H9 (cell line): ENCODE data around the gene SERPINE1. TPM values are rescaled to one million over a fixed set of nuclear protein-coding genes. Genes with fewer than 3 reads are reported as not detected.

Source experiments
- DNase-seq: peaks from one replicate; pipeline ENCODE4 v3.0.0-alpha.2; 2017
- H2AFZ ChIP-seq: one replicate; pipeline ENCODE4 v1.6.1; 2013; ENCODE audit warnings: mild to moderate bottlenecking, low read length, control low read depth, moderate library complexity
- H2AK5ac ChIP-seq: 2 replicates; pipeline ENCODE4 v1.6.1; 2013; ENCODE audit warnings: low read length, control low read depth, mixed read lengths; ENCODE audit not compliant: insufficient read length
- H2BK120ac ChIP-seq: one replicate; pipeline ENCODE4 v1.6.1; 2013; ENCODE audit warnings: low read depth, mild to moderate bottlenecking, low read length, control low read depth, inconsistent platforms; ENCODE audit not compliant: poor library complexity, severe bottlenecking
- H2BK12ac ChIP-seq: 2 replicates; pipeline ENCODE4 v1.6.1; 2013; ENCODE audit warnings: low read length, control low read depth, mixed read lengths, low read depth; ENCODE audit not compliant: insufficient read length
- H2BK15ac ChIP-seq: 2 replicates; pipeline ENCODE4 v1.6.1; 2013; ENCODE audit warnings: low read depth, low read length, control low read depth
- H2BK20ac ChIP-seq: one replicate; pipeline ENCODE4 v1.6.1; 2013; ENCODE audit warnings: low read depth, mild to moderate bottlenecking, low read length, control low read depth, inconsistent platforms; ENCODE audit not compliant: poor library complexity, severe bottlenecking
- H2BK5ac ChIP-seq: 2 replicates; pipeline ENCODE4 v1.6.1; 2013; ENCODE audit warnings: low read length, control low read depth, mixed read lengths; ENCODE audit not compliant: insufficient read length
- H3K14ac ChIP-seq: 2 replicates; pipeline ENCODE4 v1.6.1; 2013; ENCODE audit warnings: low read length, control low read depth; ENCODE audit not compliant: insufficient read depth
- H3K18ac ChIP-seq: 2 replicates; pipeline ENCODE4 v1.6.1; 2013; ENCODE audit warnings: low read depth, mild to moderate bottlenecking, mixed read lengths, low read length, control low read depth; ENCODE audit not compliant: insufficient read length
- H3K23ac ChIP-seq: 2 replicates; pipeline ENCODE4 v1.6.1; 2013; ENCODE audit warnings: low read length, control low read depth, mixed read lengths, low read depth; ENCODE audit not compliant: insufficient read length
- H3K23me2 ChIP-seq: 2 replicates; pipeline ENCODE4 v1.6.1; 2013; ENCODE audit warnings: low read depth, mild to moderate bottlenecking, mixed read lengths, low read length, control low read depth; ENCODE audit not compliant: insufficient read length, poor library complexity, severe bottlenecking
- H3K27ac ChIP-seq: 2 replicates; pipeline ENCODE4 v1.5.1; 2013; ENCODE audit warnings: low read length, control low read depth, mixed read lengths, low read depth; ENCODE audit not compliant: insufficient read length
- H3K27me3 ChIP-seq: 2 replicates; pipeline ENCODE4 v1.6.1; 2013; ENCODE audit warnings: low read length, control low read depth, inconsistent platforms; ENCODE audit not compliant: insufficient read depth
- H3K4ac ChIP-seq: 2 replicates; pipeline ENCODE4 v1.6.1; 2013; ENCODE audit warnings: low read depth, mild to moderate bottlenecking, control low read depth, inconsistent platforms, low read length, moderate library complexity
- H3K4me1 ChIP-seq: 2 replicates; pipeline ENCODE4 v1.6.1; 2013; ENCODE audit warnings: low read length, control low read depth, inconsistent platforms; ENCODE audit not compliant: insufficient read depth
- H3K4me2 ChIP-seq: 2 replicates; pipeline ENCODE4 v1.6.1; 2013; ENCODE audit warnings: low read length, control low read depth, mixed read lengths; ENCODE audit not compliant: insufficient read length, insufficient read depth
- H3K56ac ChIP-seq: 2 replicates; pipeline ENCODE4 v1.6.1; 2013; ENCODE audit warnings: low read depth, mild to moderate bottlenecking, mixed read lengths, low read length, control low read depth; ENCODE audit not compliant: insufficient read length
- H3K79me1 ChIP-seq: 2 replicates; pipeline ENCODE4 v1.6.1; 2013; ENCODE audit warnings: low read depth, mild to moderate bottlenecking, moderate library complexity, low read length, control low read depth, inconsistent platforms; ENCODE audit not compliant: insufficient read depth, poor library complexity, severe bottlenecking
- H3K79me2 ChIP-seq: 2 replicates; pipeline ENCODE4 v1.6.1; 2013; ENCODE audit warnings: low read length, control low read depth, inconsistent platforms; ENCODE audit not compliant: insufficient read depth
- H3K9ac ChIP-seq: 2 replicates; pipeline ENCODE4 v1.6.1; 2013; ENCODE audit warnings: low read length, control low read depth, mixed read lengths; ENCODE audit not compliant: insufficient read length; ENCODE audit errors: extremely low read depth
- H3K9me3 ChIP-seq: one replicate; pipeline ENCODE4 v1.6.1; 2013; ENCODE audit warnings: low read depth, low read length, inconsistent platforms; ENCODE audit not compliant: control insufficient read depth
- H3T11ph ChIP-seq: one replicate; pipeline ENCODE4 v1.6.1; 2013; ENCODE audit warnings: mild to moderate bottlenecking, low read length, control low read depth, inconsistent platforms
- H4K20me1 ChIP-seq: one replicate; pipeline ENCODE4 v1.6.1; 2013; ENCODE audit not compliant: control insufficient read depth, insufficient read length, insufficient read depth
- H4K5ac ChIP-seq: 2 replicates; pipeline ENCODE4 v1.6.1; 2013; ENCODE audit warnings: low read depth, mild to moderate bottlenecking, mixed read lengths, low read length, control low read depth; ENCODE audit not compliant: insufficient read length
- H4K8ac ChIP-seq: replicated peaks from 2 replicates; pipeline ENCODE4 v1.6.1; 2013; ENCODE audit warnings: low read length, control low read depth, mixed read lengths, low read depth; ENCODE audit not compliant: insufficient read length
- H4K91ac ChIP-seq: 2 replicates; pipeline ENCODE4 v1.6.1; 2013; ENCODE audit warnings: low read depth, mild to moderate bottlenecking, moderate library complexity, mixed read lengths, low read length, control low read depth; ENCODE audit not compliant: insufficient read length
- H3K27ac Mint-ChIP-seq, 3 experiments: 2 replicates in 2 of 3; 3 replicates in 1 of 3; pipeline ENCODE4 v1.8.0; 2020 to 2021; ENCODE audit warnings: mixed read lengths in 3 of 3, mild to moderate bottlenecking in 1 of 3, moderate library complexity in 1 of 3
- H3K27me3 Mint-ChIP-seq: 2 replicates; pipeline ENCODE4 v1.8.0; 2021; ENCODE audit warnings: low read depth, mild to moderate bottlenecking, moderate library complexity, mixed read lengths
- H3K36me3 Mint-ChIP-seq, 3 experiments: 2 replicates in 2 of 3; 3 replicates in 1 of 3; pipeline ENCODE4 v1.8.0; 2020 to 2021; ENCODE audit warnings: low read depth in 3 of 3, mixed read lengths in 3 of 3; ENCODE audit not compliant: insufficient read depth in 1 of 3
- H3K4me1 Mint-ChIP-seq, 2 experiments: 2 replicates each; pipeline ENCODE4 v1.8.0; 2020; ENCODE audit warnings: mixed read lengths in 2 of 2
- H3K4me3 Mint-ChIP-seq, 2 experiments: 2 replicates in 1 of 2; 3 replicates in 1 of 2; pipeline ENCODE4 v1.8.0; 2020 to 2021; ENCODE audit warnings: mild to moderate bottlenecking in 2 of 2, mixed read lengths in 2 of 2, moderate library complexity in 1 of 2
- H3K9me3 Mint-ChIP-seq, 2 experiments: 2 replicates in 1 of 2; 3 replicates in 1 of 2; pipeline ENCODE4 v1.8.0; 2020; ENCODE audit warnings: mild to moderate bottlenecking in 2 of 2, mixed read lengths in 2 of 2, moderate library complexity in 1 of 2
- WGBS: extraction: QIAGEN DNeasy Blood & Tissue Kit; methylation state at CpG from one replicate; pipeline ENCODE4 v1.1.7; 2013; ENCODE audit warnings: missing lambda C conversion rate, low lambda C conversion rate, mixed read lengths; ENCODE audit not compliant: insufficient read length; ENCODE audit errors: extremely low coverage; 5-methylcytosine and 5-hydroxymethylcytosine counted together
- total RNA-seq: library from RNA; stranded (reverse); gene quantifications from 2 replicates; pipeline ENCODE4 v1.2.1, GENCODE V29; 2021
- TF ChIP-seq, protein P1 (sequence below): fragments of 200-600 bp; sonication (generic); conservative IDR thresholded peaks from 3 replicates; pipeline ENCODE4 v1.8.0; 2021; ENCODE audit warnings: antibody characterized with exemption, mild to moderate bottlenecking

SERPINE1 gene
- total RNA-seq, 1 experiment from 2014 or later, result 11.5 TPM

DNA sequence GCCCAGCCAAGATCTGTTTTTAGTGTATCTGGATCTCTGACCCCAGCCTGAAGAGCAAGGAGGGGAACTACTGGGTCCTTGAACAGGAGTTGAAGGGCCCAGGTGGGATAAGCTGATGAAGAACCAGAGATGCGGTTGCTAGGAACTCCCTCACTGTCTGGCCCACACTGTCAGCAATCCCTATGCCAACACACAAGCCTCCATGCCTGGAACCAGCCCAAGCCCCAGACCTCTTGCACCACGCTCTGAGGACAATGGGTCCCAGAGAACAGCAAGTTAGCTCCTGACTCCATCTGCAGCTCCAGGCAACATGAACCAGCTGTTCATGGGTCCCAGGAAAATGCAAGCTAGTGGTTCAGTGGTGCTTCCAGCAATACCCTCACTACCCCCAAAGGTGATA lies 50.7 kb downstream of the SERPINE1 start:
- no peak overlapping the region for H2BK120ac ChIP-seq
- H3K9me3 ChIP-seq, result no peaks in the 10 kb centered on the region
- H3K4me2 ChIP-seq, result no peak overlapping the region
- Mint-ChIP-seq H3K4me1 (peaks cover 22 to 31% of the 10 kb centered on the region in 2 experiments), H3K27ac (no peak overlapping the region), H3K36me3 (no peaks in the 10 kb centered on the region), H3K4me3 (no peak overlapping the region), H3K27me3 (peaks cover 96% of the 10 kb centered on the region), H3K9me3 (peaks cover 0 to 2% of the 10 kb centered on the region in 2 experiments; a peak in 2 of 5 replicates)
- no peaks in the 10 kb centered on the region for H4K20me1 ChIP-seq
- no peak for DNase-seq
- H3K23ac ChIP-seq, result no peak overlapping the region
- peaks cover 27% of the 10 kb centered on the region for H3K23me2 ChIP-seq
- no peak overlapping the region for H3K56ac ChIP-seq
- H4K5ac ChIP-seq, result no peak overlapping the region
- no peak overlapping the region for H2AK5ac ChIP-seq
- H3T11ph ChIP-seq, result no peak overlapping the region
- TF ChIP-seq, protein P1, sequence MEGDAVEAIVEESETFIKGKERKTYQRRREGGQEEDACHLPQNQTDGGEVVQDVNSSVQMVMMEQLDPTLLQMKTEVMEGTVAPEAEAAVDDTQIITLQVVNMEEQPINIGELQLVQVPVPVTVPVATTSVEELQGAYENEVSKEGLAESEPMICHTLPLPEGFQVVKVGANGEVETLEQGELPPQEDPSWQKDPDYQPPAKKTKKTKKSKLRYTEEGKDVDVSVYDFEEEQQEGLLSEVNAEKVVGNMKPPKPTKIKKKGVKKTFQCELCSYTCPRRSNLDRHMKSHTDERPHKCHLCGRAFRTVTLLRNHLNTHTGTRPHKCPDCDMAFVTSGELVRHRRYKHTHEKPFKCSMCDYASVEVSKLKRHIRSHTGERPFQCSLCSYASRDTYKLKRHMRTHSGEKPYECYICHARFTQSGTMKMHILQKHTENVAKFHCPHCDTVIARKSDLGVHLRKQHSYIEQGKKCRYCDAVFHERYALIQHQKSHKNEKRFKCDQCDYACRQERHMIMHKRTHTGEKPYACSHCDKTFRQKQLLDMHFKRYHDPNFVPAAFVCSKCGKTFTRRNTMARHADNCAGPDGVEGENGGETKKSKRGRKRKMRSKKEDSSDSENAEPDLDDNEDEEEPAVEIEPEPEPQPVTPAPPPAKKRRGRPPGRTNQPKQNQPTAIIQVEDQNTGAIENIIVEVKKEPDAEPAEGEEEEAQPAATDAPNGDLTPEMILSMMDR, result no peak
- no peaks in the 10 kb centered on the region; the same call in 1 of the 2 replicates for H3K4me1 ChIP-seq
- no peak overlapping the region for H2AFZ ChIP-seq
- H3K14ac ChIP-seq, result no peak overlapping the region
- no peak overlapping the region for H4K8ac ChIP-seq
- H3K18ac ChIP-seq, result no peak overlapping the region
- H3K27ac ChIP-seq, result no peak overlapping the region
- H2BK15ac ChIP-seq, result no peak overlapping the region
- no peak overlapping the region for H4K91ac ChIP-seq
- no CpG with 5 or more reads among the region's 2 CpGs for WGBS
- H3K4ac ChIP-seq, result no peak overlapping the region
- peaks cover 41% of the 10 kb centered on the region; the same call in 1 of the 2 replicates for H3K27me3 ChIP-seq
- H3K79me2 ChIP-seq, result no peaks in the 10 kb centered on the region
- H2BK20ac ChIP-seq, result no peak overlapping the region
- no peak overlapping the region for H3K9ac ChIP-seq
- no peak overlapping the region for H2BK5ac ChIP-seq
- no peak overlapping the region for H2BK12ac ChIP-seq
- no peaks in the 10 kb centered on the region for H3K79me1 ChIP-seq
